Ramos (cell line): Measurements from ENCODE around the gene NEURL2.
"Not testable (repeated sequence)": the region's sequence is repeated elsewhere in the genome, so short reads cannot be mapped to it uniquely, and the experiment has no call there.

Experiments used
- in situ Hi-C: fragments of 300-500 bp; cut with MboI; formaldehyde crosslinking; loops from one replicate; pipeline ENCODE4 v1.14.3; 2022; ENCODE audit warnings: low sequenced_read_pairs; ENCODE audit not compliant: unreplicated experiment

Gene NEURL2

DNA sequence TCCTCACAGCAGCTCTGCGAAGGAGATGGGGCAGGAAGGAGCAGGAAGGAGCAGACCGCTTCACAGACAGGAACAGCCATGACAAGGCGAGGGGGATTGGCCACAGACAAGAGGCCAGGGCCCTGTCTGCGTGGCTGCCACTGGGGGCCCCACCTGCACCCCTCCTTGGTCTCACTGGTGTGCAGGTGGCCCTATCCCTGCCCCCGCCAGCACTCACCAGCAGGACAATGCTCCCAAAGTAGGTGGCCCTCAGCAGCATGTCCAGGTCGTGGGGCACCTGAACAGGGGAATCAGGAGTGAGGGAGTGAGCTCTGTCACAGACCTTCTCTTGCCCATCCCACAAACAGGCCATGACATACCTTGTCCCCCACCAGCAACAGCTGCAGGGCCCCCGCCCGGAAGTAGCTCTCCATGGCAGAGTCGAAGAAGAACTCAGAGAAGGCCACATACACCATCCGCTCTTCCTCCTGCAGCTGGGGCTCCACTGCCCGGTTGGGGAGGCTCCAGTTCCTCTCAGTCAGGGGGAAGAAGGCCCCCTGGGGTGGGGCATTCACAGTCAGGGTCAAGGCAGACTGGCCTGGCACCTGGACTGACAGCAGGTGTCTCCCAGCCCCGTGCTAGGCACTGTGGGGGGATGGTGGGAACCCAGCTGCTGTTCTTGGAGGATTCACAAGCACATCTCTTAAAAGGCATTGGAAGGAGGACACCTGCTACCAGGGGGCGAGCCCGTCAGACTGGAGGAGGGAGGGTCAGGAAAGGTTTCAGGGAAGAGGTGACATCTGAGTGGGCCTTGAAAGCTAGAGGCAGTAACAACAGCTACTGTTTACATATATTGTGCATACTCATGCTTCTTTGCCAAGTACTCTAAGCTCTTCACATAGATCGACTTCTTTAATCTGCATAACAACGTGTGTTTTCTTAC lies 13.8 kb upstream of the NEURL2 start:
- in situ Hi-C loops, result no loop called here

DNA sequence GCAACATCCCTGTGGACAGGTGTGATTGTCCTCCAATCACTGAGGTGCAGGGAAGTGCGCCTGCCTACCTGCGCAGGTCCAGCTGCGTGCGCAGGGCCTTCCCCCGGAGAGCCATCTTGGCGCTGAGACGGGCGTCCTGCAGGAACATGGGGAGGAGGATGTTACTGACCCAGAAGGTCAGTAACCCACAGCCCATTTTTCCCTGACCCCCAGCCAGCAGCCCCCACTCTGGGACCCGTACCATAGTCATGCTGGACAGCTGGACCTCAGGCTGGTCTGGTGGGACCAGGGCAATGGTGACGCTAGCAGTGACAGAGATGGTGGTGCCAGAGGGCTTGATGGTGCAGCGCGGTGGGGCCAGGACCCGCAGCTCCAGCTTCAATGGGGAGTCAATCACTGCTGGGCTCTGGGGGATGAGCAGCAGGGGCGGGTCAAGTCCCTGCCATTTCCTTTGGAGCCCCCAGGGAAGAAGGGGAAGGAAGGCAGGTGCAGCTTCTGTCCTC lies 11.2 kb upstream of the NEURL2 start:
- in situ Hi-C loops, result no loop called here

DNA sequence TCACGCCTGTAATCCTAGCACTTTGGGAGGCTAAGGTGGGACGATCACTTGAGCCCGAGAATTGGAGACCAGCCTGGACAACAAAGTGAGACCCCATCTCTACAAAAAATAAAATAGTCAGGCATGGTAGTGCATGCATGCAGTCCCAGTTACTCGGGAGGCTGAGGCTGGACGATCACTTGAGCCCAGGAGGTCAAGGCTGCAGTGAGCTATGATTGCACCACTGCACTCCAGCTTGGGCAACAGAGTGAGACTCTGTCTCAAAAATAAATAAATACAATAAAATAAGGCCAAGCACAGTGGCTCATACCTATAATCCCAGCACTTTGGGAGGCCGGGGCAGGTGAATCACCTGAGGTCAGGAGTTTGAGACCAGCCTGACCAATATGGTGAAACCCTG lies 10.3 kb upstream of the NEURL2 start:
- in situ Hi-C loops, result not testable (repeated sequence)

DNA sequence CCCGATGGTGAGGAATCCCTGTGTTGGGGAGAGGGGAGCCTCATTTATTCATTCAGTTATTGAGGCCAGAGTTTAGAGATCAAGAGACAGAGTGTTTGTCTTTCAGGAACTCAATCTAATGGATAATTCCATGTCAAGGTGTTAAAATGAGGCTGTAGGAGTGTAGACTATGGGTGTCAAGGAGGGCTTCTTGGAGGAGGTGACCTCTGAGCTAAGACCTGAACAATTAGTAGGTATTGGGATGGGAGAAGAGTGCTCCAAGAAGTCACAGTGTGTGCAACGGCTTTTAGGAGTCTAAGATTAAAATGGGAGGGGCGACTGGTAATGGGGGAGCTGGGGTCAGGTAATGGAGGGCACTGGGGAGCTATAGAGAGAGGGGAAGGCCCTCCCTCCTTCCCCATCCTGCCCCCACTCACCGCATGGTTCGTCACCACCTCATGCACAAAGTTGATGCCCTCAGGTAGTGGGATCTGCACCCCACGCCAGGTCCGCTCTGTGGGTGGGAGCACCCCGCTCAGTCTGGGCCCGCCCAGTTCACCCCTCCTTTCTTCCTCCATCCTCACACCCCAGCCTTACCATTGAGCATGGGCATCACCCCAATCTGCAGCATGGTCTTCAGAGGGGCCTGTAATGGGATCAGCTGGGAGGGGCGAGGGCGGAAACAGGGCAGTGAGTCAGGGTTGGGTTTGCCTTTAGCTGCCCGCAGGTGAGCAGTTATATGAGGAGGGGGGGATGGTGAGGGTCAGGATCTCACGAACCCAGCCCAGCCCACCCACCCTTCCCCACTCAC lies 8.2 kb upstream of the NEURL2 start:
- in situ Hi-C loops, result no loop called here

DNA sequence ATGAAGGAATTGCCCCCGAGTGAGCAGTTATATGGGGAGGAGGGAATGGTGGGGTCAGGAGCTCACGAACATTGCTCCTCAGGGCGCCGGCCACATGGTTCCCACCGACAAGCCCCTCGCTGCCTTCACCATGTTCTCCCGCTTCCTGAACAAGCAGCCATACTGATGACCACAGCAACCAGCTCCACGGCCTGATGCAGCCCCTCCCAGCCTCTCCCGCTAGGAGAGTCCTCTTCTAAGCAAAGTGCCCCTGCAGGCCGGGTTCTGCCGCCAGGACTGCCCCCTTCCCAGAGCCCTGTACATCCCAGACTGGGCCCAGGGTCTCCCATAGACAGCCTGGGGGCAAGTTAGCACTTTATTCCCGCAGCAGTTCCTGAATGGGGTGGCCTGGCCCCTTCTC lies 7.3 kb upstream of the NEURL2 start:
- in situ Hi-C loops, result no loop called here

DNA sequence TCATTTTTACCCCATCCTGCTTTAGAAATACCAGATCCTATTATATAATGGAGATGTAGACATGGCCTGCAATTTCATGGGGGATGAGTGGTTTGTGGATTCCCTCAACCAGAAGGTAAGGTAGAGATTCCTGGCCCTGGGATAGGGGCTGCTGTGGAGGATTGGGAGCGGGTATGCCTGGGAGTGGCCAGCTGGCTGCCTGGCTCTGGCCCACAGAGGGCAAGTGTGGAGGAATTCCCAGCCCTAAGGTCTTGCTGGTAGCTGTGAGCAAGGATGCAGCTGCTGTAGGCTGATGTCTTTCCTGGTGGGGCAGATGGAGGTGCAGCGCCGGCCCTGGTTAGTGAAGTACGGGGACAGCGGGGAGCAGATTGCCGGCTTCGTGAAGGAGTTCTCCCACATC lies 6.7 kb upstream of the NEURL2 start:
- in situ Hi-C loops, result no loop called here

DNA sequence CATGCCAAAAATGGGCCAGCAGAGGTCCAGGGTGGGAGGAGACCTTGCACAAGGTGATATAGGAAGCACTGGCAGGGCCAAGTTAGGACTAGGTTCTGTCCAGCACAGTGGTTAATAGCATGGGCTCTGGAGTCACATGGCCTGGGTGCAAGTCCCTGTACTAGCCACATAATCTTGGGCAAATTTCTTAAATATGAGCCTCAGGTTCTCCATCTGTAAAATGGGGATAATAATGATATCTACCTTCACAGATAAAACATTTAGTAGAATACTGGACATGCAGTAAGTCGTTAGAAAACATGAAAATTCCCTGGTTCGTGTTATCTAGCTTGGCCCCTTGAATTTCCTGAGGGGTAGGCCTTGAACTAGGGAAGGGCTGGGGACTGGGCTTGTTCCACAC lies 6.3 kb upstream of the NEURL2 start:
- in situ Hi-C loops, result no loop called here

DNA sequence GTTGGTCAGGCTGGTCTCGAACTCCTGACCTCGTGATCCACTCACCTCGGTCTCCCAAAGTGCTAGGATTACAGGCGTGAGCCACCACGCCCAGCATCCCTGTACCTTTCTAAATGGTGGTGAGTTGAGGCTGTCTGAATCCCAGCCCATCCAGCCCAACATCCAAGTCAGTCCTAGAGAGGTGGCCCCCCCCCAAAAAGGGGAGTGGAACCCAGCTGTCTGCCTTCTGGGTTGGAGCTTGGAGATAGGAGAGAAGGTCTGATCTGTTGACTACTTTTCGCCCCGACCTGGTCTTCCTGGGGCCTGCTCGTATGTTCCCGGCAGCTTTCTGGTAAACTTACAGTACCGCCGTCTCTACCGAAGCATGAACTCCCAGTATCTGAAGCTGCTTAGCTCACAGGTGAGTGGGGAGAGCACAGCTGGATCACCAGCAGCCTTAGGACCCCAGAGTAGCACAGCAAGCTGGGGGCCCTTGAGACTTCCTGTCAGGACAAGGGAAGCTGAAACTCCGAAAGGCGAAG lies 5.7 kb upstream of the NEURL2 start:
- in situ Hi-C loops, result no loop called here

DNA sequence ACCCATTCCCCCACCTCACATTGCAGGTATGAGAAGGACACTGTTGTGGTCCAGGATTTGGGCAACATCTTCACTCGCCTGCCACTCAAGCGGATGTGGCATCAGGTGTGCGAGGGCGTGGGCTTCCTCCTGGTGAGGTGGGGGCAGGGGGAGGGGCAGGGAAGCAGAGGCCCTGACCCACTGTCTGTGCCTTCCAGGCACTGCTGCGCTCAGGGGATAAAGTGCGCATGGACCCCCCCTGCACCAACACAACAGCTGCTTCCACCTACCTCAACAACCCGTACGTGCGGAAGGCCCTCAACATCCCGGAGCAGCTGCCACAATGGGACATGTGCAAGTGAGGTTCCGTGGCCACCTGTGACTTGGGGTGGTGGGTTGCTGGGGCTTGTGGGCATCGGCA lies 3.8 kb upstream of the NEURL2 start:
- in situ Hi-C loops, result no loop called here

DNA sequence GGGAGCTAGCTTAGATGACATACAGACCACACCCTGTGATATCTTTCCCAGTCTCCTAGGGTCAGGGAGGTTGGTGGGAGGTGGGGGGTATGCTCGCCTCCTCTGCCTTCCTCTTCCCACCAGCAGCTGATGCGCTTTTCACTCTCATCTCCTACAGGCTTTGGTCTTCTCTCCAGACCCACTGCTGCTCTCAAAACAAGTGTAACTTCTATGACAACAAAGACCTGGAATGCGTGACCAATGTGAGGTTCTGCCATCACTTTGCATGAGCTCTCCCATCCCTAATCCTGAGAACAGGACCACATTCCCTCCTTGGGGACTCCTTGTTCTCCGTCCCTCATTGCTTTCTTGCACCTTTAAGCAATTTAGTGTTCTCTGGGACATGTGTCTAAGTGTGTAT lies 2.8 kb upstream of the NEURL2 start:
- in situ Hi-C loops, result no loop called here

DNA sequence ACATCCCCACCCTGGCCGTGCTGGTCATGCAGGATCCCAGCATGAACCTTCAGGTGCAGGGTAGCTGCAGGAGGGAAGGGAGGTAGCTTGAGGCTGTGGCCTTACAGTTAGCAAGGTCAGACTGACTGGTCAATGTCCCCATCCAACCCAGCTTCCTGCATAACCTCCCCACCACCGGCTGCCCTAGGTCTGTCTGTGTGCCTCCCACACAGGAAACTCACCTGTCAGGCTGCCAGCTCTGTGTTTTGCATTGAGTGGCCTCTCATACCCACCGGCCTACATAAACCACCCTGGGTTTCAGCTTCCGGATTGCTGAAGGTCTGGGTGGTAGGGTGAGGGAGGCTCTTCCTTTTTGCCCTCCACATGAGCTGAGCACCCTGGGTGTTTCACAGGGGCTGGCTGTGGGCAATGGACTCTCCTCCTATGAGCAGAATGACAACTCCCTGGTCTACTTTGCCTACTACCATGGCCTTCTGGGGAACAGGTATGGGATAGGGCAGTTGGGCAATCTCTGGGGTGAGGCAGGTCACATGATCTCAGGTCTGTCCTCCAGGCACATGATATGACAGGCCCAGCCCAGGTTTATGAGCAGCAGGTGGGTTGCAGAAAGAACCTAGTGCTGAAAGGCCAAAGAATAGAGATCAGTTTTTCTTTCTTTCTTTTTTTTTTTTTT lies 2.0 kb upstream of the NEURL2 start:
- in situ Hi-C loops, result no loop called here

DNA sequence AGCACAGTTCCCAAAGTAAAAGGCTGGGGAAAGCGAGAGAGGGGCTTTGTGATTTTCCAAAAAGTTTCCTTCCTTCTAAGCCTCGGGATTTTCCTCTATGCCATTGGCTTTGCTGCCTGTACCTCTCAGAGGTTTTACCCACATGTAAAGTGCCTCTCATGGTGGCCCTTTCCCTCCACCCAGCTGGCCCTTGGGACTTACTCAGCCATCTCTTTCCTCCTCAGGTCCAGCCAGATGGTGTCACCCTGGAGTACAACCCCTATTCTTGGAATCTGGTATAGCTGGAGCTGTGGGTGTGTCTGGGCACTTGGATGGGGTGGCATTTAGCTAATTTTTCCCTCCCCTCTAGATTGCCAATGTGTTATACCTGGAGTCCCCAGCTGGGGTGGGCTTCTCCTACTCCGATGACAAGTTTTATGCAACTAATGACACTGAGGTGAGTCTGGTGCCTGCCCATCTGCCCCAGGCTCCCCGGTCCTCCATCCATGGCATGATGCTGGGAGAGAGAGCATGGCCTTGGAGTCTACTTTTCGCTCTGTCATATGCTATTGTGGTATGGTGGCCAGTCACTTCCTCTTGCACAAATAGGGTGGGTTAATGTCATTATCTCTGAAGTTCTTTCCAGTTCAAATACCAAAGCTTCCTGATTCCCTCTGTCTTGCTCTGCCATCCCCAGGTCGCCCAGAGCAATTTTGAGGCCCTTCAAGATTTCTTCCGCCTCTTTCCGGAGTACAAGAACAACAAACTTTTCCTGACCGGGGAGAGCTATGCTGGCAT lies 1.2 kb upstream of the NEURL2 start:
- in situ Hi-C loops, result no loop called here

DNA sequence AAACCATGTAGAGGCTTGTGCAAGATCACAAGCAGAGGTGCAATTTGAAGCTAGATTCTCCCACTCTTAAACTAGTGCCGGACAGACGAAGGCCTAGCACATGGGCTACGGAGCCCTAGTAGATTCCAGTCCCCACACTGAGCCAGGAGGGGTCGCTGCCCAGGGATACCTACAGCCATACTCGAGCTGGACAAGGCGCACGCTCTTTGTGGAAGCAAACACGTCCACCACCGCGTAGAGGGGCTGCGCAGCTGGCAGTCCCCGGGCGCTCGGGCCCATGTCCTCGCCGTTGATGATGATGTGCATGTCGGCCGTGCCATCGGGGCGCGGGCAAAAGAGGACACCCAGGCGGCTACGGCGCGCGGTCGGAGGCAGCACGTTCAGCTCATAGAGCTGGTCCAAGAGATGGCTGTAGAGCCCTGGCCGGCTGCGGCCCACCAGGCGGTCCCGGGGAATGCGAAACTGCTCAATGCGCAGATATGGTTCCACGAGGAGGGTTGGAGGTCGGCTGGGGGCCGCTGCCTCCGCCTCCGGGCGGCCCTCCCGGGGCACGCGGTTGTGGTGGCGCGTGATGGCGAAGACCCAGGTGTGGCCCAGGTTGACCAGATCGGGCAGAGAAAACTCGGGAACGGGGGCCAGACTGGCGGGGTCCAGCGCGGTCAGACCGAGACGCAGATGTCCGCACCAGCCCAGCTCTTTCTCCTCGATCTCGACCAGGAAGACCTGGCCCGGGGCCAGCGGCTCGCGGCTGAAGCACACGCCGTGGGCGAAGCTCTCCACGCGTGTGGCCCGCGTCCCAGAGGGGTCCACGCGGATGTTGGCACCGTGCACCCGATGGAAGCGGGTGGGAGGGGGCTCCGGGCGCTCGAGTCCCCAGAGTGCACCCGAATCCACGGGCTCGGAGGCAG lies 677 bp downstream of the NEURL2 start:
- in situ Hi-C loops, result no loop called here

DNA sequence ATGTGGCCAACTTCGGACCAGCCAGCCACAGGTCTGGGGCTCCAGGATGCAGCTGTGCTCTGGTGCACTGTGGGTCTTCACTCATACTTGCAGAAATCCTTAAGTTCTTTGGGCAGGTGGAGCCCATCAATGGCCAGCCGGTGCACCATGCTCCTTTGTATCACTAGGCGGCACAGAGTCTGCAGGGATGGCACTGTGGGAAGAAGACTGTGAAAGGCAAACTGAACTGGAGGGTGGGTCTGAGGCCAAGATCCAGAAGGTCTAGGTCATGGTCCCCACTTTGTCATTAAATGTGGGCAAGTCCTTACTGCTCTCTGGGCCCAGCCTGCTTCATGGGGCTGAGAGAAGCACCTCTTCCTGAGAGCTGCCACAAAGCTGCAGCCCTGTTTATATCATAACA lies 2.3 kb downstream of the NEURL2 start:
- in situ Hi-C loops, result no loop called here

DNA sequence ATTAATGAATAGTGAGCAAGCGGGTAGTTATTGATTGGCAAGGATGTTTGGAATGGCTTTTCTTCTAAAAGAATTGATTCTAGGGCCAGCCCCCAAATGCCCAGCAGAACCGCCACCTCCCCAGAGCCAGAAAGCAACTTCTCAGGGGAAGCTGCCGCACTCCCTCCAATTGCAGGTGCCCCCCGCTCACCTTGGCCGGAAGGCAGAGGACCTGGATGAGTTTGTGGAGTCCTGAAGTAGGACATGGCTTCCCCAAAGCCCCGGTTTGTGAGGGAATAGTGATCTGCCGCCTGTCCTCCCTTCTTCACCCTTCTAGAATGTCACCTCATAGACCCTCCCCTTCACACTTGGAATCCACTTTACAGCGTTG lies 3.7 kb downstream of the NEURL2 start, which contains the start of gene SPATA25:
TSS of gene SPATA25 (minus strand) at position 277 of the 370 bp plus-strand sequence. CDS start at position 245, 32 bp downstream.
- in situ Hi-C loops, result no loop called here

DNA sequence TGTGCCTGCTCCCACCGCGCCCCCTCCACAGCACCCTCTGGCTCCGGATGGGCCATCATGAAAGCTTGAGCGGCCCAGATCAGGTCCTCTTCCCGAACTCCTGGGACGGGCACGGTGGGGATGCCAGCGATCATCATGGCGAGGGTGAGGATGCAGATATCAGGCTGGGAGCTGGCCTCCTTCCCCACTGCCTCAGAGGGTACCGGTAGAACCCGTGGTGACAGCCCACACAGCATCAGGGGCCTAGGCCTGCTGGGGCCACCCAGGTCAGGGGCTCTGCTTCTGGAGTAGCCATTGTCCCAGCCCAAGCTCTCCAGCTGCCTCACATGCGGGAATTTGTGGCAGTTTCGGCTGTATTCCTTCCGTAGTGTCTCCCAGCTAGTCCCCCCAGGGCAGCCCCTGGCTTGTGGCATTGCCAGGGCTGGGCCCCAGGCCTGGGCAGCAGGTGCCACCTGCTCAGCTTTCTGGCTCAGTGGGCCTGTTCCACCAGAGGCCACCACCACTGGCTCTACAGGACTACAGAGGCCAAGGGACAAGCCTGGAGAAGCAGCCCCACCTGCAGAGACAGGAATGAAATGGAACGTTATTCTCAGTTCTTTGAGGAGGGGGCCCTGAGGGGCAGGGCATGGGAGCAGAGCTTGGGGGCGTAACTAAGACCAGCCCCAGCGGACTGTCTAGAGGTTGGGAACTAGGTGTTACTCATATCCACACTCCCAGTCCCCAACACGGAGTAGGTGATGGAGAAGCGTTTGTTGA lies 4.2 kb downstream of the NEURL2 start:
- in situ Hi-C loops, result no loop called here

DNA sequence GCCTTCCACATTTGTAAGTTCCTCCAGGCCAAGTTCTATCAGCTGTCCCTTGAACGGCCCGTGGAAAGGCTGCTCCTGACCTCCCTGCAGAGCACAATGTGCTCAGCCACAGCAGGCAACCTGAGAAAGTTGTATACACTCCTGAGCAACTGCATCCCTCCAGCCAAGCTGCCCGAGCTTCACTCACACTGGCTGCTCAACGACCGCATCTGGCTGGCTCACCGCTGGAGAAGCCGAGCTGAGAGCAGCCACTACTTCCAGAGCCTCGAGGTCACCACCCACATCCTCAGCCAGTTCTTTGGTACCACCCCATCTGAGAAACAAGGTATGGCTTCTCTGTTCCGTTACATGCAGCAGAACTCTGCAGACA lies 7.9 kb downstream of the NEURL2 start:
- in situ Hi-C loops, result no loop called here

DNA sequence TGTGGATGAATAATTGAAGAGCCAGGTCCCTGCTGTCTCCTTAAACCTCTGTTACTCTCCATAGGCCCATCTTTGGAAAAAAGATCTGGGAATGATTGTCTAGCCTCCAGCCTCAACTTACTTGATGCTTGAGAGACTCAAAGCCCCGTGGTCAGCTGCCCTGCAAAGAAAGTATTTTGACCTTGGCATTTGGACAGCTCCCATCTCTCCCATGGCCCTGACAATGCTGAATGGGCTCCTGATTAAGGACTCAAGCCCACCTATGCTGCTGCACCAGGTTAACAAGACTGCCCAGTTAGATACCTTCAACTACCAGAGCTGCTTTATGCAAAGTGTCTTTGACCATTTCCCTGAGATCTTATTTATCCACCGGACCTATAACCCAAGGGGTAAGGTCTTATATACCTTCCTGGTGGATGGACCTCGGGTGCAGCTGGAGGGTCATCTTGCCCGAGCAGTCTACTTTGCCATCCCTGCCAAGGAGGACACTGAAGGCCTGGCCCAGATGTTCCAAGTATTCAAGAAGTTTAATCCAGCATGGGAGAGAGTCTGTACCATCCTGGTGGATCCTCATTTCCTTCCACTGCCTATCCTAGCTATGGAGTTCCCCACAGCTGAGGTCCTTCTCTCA lies 8.4 kb downstream of the NEURL2 start:
- in situ Hi-C loops, result no loop called here
